ENCODE data around the gene SLC6A13. TPM values are rescaled to one million over a fixed set of nuclear protein-coding genes. Genes with fewer than 3 reads are reported as not detected.

Gene SLC6A13
- total RNA-seq, 2 experiments from 2014 or later, result 0.09 TPM; not detected in 1

DNA sequence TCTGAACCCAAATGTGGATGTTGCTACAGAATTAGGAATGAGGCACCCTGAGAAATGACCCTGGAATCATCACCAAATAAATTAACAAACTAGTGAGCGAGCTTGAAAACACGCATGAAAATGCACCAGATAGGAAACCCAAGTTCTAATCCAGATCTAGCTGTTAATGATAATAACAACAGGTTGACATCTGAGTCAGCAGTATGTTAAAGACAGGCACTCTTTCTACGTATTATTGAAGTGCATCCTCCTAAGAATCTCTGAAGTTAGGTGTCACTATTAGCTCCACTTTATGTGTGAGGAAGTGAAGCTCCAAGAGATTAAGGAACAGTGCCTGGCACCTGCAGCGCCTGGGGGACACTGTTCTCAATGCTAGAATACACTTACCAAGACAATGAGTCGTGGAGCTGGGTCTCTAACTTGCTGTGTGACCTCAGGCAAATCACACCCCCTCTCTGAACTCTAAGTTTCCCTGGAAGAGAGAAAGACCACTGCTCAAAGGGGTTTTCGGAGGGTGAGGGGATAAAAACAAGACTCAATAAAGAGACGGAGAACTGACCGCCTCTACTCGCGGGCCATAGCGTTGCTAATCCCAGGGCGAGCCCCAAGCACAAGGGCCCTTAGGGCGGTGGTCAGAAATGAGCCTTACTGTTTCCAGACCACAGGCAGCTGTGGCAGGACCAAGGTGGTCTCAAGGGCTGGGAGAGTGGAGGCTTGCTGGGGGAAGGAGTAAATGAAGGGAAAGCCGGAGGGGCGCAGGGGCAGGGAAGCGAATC, 50.8 kb downstream of the SLC6A13 start:
- CTCF ChIA-PET (ENCODE audit: unreplicated experiment), result no interaction called here
- no peak overlapping the region for H3K27ac ChIP-seq (ENCODE audit: low read depth, low read length, poor library complexity, severe bottlenecking)
- no peaks in the 10 kb centered on the region for H3K9me2 ChIP-seq (ENCODE audit: insufficient read depth, low read length)
- no peaks in the 10 kb centered on the region for H3K36me3 ChIP-seq (ENCODE audit: insufficient read depth, low read length)
- no peak for TF ChIP-seq EZH2phosphoT487 (IDR thresholded peaks at IDR 0.05; ENCODE audit: borderline replicate concordance, low read depth, low read length)
- TF ChIP-seq, protein P1, sequence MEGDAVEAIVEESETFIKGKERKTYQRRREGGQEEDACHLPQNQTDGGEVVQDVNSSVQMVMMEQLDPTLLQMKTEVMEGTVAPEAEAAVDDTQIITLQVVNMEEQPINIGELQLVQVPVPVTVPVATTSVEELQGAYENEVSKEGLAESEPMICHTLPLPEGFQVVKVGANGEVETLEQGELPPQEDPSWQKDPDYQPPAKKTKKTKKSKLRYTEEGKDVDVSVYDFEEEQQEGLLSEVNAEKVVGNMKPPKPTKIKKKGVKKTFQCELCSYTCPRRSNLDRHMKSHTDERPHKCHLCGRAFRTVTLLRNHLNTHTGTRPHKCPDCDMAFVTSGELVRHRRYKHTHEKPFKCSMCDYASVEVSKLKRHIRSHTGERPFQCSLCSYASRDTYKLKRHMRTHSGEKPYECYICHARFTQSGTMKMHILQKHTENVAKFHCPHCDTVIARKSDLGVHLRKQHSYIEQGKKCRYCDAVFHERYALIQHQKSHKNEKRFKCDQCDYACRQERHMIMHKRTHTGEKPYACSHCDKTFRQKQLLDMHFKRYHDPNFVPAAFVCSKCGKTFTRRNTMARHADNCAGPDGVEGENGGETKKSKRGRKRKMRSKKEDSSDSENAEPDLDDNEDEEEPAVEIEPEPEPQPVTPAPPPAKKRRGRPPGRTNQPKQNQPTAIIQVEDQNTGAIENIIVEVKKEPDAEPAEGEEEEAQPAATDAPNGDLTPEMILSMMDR (conservative IDR thresholded peaks at IDR 0.05; ENCODE audit: low read length), result no peak
- intact Hi-C loops (cut with micrococcal nuclease; ENCODE audit: unreplicated experiment), result no loop called here
- H2AFZ ChIP-seq (ENCODE audit: low read length), result no peak overlapping the region
- H3K9me3 ChIP-seq (ENCODE audit: low read length), result no peaks in the 10 kb centered on the region
- POLR2A ChIA-PET, result interaction anchor here (0.6 to 1.3 kb wide), 2 partner anchors 13 to 904 kb away, joined by 3 read pairs; no protein-coding TSS in a partner anchor
- no TSS peak for BruUV-seq (replicated peaks)
- no peaks in the 10 kb centered on the region for H3K4me1 ChIP-seq (ENCODE audit: insufficient read depth, low read length, poor library complexity, severe bottlenecking)
- no peaks in the 10 kb centered on the region for H3K79me2 ChIP-seq (ENCODE audit: insufficient read depth, low read depth, low read length)
- DNase-seq (ENCODE audit: low spot score), result no peak
- no peak overlapping the region for H3K4me3 ChIP-seq (ENCODE audit: low read depth, low read length, poor library complexity, severe bottlenecking)
- H3K4me2 ChIP-seq (ENCODE audit: low read length), result no peak overlapping the region
- no peaks in the 10 kb centered on the region for H4K20me1 ChIP-seq (ENCODE audit: insufficient read depth, low read length)

DNA sequence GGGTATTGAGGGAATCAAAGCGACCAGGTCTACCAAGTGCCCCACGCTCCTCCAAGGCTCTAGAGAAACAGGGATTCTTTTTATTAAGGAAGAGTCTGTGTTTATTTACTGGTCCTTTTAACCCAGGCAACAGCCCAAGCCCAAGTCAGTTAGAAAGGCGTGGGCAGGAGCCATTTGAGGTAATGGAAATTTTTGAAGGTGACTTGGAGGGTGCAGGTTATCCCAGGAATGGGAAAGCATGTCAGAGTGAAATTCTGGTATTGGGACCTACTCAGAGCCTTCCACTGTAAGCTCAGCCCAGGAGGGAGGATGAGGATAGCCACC, 51.5 kb downstream of the SLC6A13 start:
- Histone ChIP-seq H3K4me3 (ENCODE audit: low read depth, low read length, poor library complexity, severe bottlenecking) (no peak overlapping the region), H3K79me2 (ENCODE audit: insufficient read depth, low read depth, low read length) (no peaks in the 10 kb centered on the region), H3K4me2 (ENCODE audit: low read length) (no peak overlapping the region), H3K9me2 (ENCODE audit: insufficient read depth, low read length) (no peaks in the 10 kb centered on the region), H3K4me1 (ENCODE audit: insufficient read depth, low read length, poor library complexity, severe bottlenecking) (no peaks in the 10 kb centered on the region), H3K27ac (ENCODE audit: low read depth, low read length, poor library complexity, severe bottlenecking) (no peak overlapping the region), H3K36me3 (ENCODE audit: insufficient read depth, low read length) (no peaks in the 10 kb centered on the region), H4K20me1 (ENCODE audit: insufficient read depth, low read length) (no peaks in the 10 kb centered on the region), H2AFZ (ENCODE audit: low read length) (no peak overlapping the region), H3K9me3 (ENCODE audit: low read length) (no peaks in the 10 kb centered on the region)
- no TSS peak for BruUV-seq (replicated peaks)
- DNase-seq (ENCODE audit: low spot score), result no peak
- TF ChIP-seq, protein P1 (conservative IDR thresholded peaks at IDR 0.05; ENCODE audit: low read length), result no peak
- TF ChIP-seq EZH2phosphoT487 (IDR thresholded peaks at IDR 0.05; ENCODE audit: borderline replicate concordance, low read depth, low read length), result no peak
- ChIA-PET POLR2A (interaction anchor here (0.6 kb wide), 1 partner anchor 905 kb away, joined by 3 read pairs; no protein-coding TSS in a partner anchor), CTCF (ENCODE audit: unreplicated experiment) (no interaction called here)
- intact Hi-C loops (cut with micrococcal nuclease; ENCODE audit: unreplicated experiment), result no loop called here

Data from OCI-LY7 (cell line).